Stomach smooth muscle (tissue), 2 donors: ENCODE data around the gene EWSR1.
A peak's percentile ranks its signal among the peaks of the same experiment; 100 is the strongest.

Source experiments
- H3K27ac ChIP-seq: one replicate; pipeline ENCODE4 v1.7.0; 2013; ENCODE audit warnings: mild to moderate bottlenecking, low read length, inconsistent platforms
- H3K27me3 ChIP-seq, 2 donors: one replicate each; pipeline ENCODE4 v1.7.0; 2013; ENCODE audit warnings: low read length in 2 of 2; ENCODE audit not compliant: insufficient read depth in 2 of 2, control insufficient read depth in 1 of 2
- H3K36me3 ChIP-seq, 2 donors: one replicate each; pipeline ENCODE4 v1.7.0; 2013; ENCODE audit warnings: low read length in 2 of 2; ENCODE audit not compliant: control insufficient read depth in 2 of 2, insufficient read depth in 2 of 2
- H3K4me1 ChIP-seq: one replicate; pipeline ENCODE4 v1.7.0; 2013; ENCODE audit warnings: low read length; ENCODE audit not compliant: control insufficient read depth, insufficient read depth
- H3K4me3 ChIP-seq, 2 donors: one replicate each; pipeline ENCODE4 v1.7.0; 2013; ENCODE audit warnings: low read length in 2 of 2
- H3K9ac ChIP-seq, 2 donors: one replicate each; pipeline ENCODE4 v1.7.0; 2013; ENCODE audit warnings: low read length in 2 of 2, mild to moderate bottlenecking in 1 of 2
- H3K9me3 ChIP-seq, 2 donors: one replicate each; pipeline ENCODE4 v1.7.0; 2013; ENCODE audit warnings: low read length in 2 of 2; ENCODE audit not compliant: control insufficient read depth in 2 of 2
- donor health status: healthy.
- donor health status: Pancreatic carcinoma.

The EWSR1 gene

GRCh38 chr22:29331658-29332300, 63.7 kb downstream of the EWSR1 start:
- Histone ChIP-seq H3K4me1 (peaks cover 5% of the 10 kb centered on the region), H3K4me3 (no peak overlapping the region), H3K36me3 (peaks cover 20 to 36% of the 10 kb centered on the region in 2 donors), H3K9ac (no peak overlapping the region), H3K27ac (no peak overlapping the region), H3K27me3 (no peaks in the 10 kb centered on the region), H3K9me3 (no peaks in the 10 kb centered on the region)

GRCh38 chr22:29332886-29333496, 64.9 kb downstream of the EWSR1 start:
- H3K9me3 ChIP-seq: no peaks in the 10 kb centered on the region
- H3K36me3 ChIP-seq: peaks cover 28 to 46% of the 10 kb centered on the region in 2 donors
- H3K27ac ChIP-seq: no peak overlapping the region
- no peaks in the 10 kb centered on the region for H3K27me3 ChIP-seq
- H3K9ac ChIP-seq: no peak overlapping the region
- H3K4me1 ChIP-seq: peaks cover 5% of the 10 kb centered on the region
- H3K4me3 ChIP-seq: no peak overlapping the region

- no peaks in the 10 kb centered on the region for H3K27me3 ChIP-seq
- peaks cover 5% of the 10 kb centered on the region for H3K4me1 ChIP-seq
- no peak overlapping the region for H3K4me3 ChIP-seq
- H3K9me3 ChIP-seq: no peaks in the 10 kb centered on the region
- no peak overlapping the region for H3K9ac ChIP-seq
- peaks cover 30 to 56% of the 10 kb centered on the region in 2 donors for H3K36me3 ChIP-seq
- no peak overlapping the region for H3K27ac ChIP-seq
Measured at GRCh38 chr22:29334148-29334547, 66.1 kb downstream of the EWSR1 start.

- peaks cover 5% of the 10 kb centered on the region for H3K4me1 ChIP-seq
- no peaks in the 10 kb centered on the region for H3K27me3 ChIP-seq
- no peak overlapping the region for H3K27ac ChIP-seq
- no peaks in the 10 kb centered on the region for H3K9me3 ChIP-seq
- no peak overlapping the region for H3K9ac ChIP-seq
- H3K36me3 ChIP-seq: peaks cover 29 to 58% of the 10 kb centered on the region in 2 donors
- H3K4me3 ChIP-seq: no peak overlapping the region
Measured at GRCh38 chr22:29334696-29335344, 66.8 kb downstream of the EWSR1 start.

- H3K27ac ChIP-seq: no peak overlapping the region
- H3K9ac ChIP-seq: no peak overlapping the region
- peaks cover 35 to 63% of the 10 kb centered on the region in 2 donors for H3K36me3 ChIP-seq
- no peak overlapping the region for H3K4me3 ChIP-seq
- H3K4me1 ChIP-seq: peaks cover 5% of the 10 kb centered on the region
- H3K9me3 ChIP-seq: no peaks in the 10 kb centered on the region
- H3K27me3 ChIP-seq: no peaks in the 10 kb centered on the region
Measured at GRCh38 chr22:29335656-29336055, 67.6 kb downstream of the EWSR1 start.

GRCh38 chr22:29336751-29337490, 68.9 kb downstream of the EWSR1 start:
- Histone ChIP-seq H3K36me3 (peaks cover 45 to 67% of the 10 kb centered on the region in 2 donors), H3K27me3 (no peaks in the 10 kb centered on the region), H3K9ac (no peak overlapping the region), H3K9me3 (no peaks in the 10 kb centered on the region), H3K4me3 (no peak overlapping the region), H3K4me1 (no peaks in the 10 kb centered on the region), H3K27ac (peak overlapping the region; percentile 18)

- H3K36me3 ChIP-seq: peaks cover 48 to 69% of the 10 kb centered on the region in 2 donors
- no peak overlapping the region for H3K4me3 ChIP-seq
- no peaks in the 10 kb centered on the region for H3K4me1 ChIP-seq
- no peak overlapping the region for H3K27ac ChIP-seq
- H3K27me3 ChIP-seq: no peaks in the 10 kb centered on the region
- H3K9me3 ChIP-seq: no peaks in the 10 kb centered on the region
- no peak overlapping the region for H3K9ac ChIP-seq
Measured at GRCh38 chr22:29337631-29338284, 69.7 kb downstream of the EWSR1 start.

- H3K4me3 ChIP-seq: no peak overlapping the region
- peaks cover 45 to 67% of the 10 kb centered on the region in 2 donors for H3K36me3 ChIP-seq
- no peaks in the 10 kb centered on the region for H3K27me3 ChIP-seq
- H3K4me1 ChIP-seq: peaks cover 5% of the 10 kb centered on the region
- H3K9me3 ChIP-seq: no peaks in the 10 kb centered on the region
- H3K27ac ChIP-seq: no peak overlapping the region
- no peak overlapping the region for H3K9ac ChIP-seq
Measured at GRCh38 chr22:29338398-29338797, 70.3 kb downstream of the EWSR1 start.

GRCh38 chr22:29339381-29340235, 71.5 kb downstream of the EWSR1 start:
- no peak overlapping the region for H3K4me3 ChIP-seq
- H3K27ac ChIP-seq: no peak overlapping the region
- H3K4me1 ChIP-seq: peaks cover 14% of the 10 kb centered on the region
- H3K9me3 ChIP-seq: no peaks in the 10 kb centered on the region
- H3K27me3 ChIP-seq: no peaks in the 10 kb centered on the region
- peaks cover 45 to 62% of the 10 kb centered on the region in 2 donors for H3K36me3 ChIP-seq
- no peak overlapping the region for H3K9ac ChIP-seq
